ENCODE results near the gene GMIP.
"Not testable (repeated sequence)": the region's sequence is repeated elsewhere in the genome, so short reads cannot be mapped to it uniquely, and the experiment has no call there.

GMIP gene

DNA sequence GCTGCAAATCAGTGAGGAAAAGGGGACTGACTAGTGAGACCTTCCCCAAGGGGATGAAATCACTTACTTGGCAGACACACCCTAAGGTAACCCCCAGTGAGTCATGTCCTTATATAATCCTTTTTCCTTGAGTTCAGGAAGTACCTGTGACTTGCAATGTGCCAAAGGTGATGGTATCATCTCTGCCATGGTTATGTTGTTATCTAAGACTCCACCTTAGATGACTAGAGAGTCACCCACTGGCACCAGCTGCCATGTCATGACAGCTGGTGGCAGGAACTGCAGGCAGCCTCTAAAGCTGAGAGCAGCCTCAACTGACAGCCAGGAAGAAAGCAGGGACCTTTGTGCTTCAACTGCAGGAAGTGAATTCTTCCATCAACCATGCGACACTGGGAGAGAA is 37.4 kb downstream of the GMIP start:
- no peak for DNase-seq (ENCODE audit: low spot score)

DNA sequence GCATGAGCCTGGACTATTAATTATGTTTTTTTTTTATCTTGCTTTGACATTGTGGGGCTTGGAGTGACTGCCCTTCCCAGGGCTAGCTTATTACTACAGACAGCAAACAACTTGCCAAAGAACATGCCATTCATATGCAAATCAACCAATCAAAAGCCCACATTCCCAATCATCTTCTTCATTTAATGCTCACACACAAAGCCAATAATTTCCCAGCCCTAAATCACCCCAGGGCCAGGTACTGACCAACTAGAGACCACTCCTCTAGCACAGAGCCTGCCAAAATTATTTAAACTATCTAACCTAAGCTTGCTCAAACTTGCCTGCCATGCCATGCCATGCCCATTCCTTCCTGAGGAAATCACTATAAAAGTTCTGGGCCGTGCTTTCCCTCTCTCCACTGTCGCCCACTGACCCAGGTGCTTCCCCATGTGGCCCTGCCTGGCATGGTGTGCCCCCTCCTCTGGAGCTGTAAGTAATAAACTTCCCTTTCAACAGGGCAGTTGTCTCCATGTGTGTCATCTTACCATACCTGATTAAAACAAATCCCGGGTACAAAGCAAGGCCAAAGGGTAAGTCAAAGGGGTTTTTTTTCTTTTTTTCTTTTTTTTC is 40.6 kb downstream of the GMIP start:
- DNase-seq (ENCODE audit: low spot score) = no peak

DNA sequence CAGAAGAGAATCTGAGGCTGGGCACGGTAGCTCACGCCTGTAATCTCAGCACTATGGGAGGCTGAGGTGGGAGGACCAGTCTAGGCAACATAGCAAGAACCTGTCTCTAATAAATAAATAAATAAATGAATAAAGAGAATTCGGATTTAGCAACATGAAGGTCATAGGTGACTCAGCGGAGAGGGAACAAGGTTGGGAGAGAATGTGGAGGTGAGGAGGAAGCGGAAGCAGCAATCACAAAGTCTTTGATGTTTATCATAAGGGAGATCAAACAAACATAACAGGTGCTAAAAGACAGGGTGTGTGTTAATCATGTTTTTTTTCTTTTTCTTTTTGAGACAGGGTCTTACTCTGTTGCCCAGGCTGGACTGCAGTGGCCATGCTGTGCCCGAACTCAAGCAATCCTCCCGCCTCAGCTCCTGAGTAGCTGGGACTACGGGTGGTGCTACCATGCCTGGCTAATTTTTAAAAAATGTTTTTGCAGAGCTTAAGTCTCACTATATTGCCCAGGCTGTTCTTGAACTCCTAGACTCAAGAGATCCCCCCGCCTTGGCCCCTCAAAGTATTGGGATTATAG is 41.2 kb downstream of the GMIP start:
- no peak for DNase-seq (ENCODE audit: low spot score)

DNA sequence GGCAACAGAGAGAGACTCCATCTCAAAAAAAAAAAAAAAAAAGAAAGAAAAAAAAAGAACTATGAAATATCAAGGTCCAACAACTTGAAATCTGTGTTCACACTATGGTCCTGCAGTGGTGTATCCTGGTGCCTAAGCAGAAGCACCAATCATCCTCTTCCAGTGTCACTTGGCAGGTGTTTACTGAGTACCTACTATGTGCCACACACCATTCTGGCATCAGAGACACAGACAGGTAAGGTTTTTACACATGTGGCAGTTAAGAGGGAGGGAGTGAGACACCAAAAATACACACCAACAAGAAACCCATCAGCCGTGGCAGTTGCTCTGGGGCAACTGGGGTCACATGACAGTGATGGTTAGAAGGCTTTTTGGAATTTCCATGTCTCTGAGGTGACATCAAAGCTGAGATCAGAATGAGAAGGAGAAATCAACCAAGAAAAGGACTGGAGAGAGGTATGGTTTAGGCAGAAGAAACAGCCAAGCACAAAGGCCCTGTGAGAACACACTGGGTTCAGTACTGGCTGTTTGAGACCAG is 42.6 kb downstream of the GMIP start:
- DNase-seq (ENCODE audit: low spot score) = no peak

DNA sequence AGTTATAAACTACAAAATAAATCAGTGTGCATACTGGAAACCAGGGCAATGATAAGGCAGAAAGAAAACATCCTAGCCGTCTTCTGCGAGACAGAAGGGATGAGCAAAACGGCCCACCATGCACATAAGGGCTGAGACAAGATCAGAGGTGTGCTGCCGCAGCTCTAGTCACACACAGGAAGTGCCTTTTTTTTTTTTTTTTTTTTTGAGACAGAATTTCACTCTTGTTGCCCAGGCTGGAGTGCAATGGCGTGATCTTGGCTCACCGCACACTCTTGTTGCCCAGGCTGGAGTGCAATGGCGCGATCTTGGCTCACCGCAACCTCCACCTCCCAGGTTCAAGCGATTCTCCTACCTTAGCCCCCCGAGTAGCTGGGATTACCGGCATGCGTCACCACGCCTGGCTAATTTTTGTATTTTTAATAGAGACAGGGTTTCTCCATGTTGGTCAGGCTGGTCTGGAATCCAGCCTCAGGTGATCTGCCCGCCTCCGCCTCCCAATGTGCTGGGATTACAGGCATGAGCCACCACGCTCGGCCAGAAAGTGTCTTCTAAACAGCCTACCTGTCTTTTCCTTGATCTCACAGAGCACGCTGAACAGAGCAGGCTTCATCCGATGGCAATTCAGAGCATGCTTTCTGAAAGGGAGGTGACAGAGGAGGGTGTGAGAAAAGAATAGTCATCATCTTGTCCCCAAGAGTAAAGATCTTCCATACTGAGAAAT is 44.6 kb downstream of the GMIP start:
- DNase-seq (ENCODE audit: low spot score) = not testable (repeated sequence)

DNA sequence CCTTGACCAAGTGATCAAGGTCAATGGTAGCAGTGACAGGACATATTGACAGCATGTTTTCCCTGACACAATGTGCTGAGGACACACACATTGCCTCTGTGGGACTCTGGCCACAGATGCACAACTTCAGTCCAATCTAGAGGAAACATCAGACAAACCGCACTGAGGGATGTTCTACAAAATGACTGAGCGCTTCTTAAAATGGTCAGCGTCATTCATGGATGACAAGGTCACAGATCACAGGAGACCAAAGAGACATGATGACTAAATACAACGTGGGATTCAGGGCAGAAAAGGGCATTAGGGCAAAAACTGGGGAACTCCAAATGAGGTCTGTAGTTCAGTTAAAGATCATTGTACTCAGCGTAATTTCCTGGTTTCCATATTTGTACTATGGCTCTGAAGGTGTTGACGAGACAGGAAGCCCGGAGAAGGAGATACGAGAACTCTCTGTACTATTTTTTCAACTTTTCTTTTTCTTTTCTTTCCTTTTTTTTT is 45.6 kb downstream of the GMIP start:
- DNase-seq (ENCODE audit: low spot score) = no peak

DNA sequence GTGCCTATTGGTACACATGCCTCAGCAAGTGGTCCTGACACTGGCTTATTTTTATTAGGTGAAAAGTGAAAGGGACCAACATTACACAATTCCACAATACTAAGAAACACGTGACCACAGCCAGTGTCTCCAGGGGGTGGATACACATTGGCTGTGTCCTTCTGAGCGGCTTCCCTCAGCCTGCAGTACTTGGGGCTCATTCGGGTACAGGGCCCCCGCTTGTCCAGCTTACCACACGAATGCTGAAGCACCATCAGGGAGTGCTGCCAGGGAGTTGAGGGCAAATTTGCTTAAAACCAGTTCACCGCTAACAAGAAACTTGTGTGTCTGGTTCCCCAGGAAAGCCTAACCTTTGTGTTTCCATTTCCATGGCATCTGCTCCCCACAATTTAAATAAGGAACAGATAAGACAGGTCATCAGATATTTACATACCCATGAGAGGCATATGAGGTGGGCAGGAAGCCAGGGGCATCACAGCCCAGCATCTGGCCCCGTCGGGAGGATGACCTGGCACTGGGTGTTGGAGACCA is 48.2 kb downstream of the GMIP start:
- no peak for DNase-seq (ENCODE audit: low spot score)

DNA sequence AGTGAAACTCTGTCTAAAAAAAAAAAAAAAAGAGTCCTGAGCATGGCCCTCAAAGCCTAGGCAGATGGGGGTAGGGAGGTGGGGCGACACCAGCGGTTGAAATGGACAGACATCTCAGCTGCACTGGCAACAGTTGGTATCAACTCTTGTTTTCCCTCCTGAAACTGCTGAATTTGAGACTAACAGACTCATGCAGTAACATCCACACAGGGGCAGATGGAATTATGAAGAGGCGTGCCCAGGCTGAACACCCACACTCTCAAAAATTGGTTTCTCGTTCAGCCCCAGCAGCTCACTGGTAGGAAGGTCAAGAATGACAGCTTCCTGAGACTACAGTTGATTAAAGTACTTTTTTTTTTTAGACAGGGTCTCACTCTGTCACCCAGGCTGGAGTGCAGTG is 49.1 kb downstream of the GMIP start:
- no peak for DNase-seq (ENCODE audit: low spot score)

DNA sequence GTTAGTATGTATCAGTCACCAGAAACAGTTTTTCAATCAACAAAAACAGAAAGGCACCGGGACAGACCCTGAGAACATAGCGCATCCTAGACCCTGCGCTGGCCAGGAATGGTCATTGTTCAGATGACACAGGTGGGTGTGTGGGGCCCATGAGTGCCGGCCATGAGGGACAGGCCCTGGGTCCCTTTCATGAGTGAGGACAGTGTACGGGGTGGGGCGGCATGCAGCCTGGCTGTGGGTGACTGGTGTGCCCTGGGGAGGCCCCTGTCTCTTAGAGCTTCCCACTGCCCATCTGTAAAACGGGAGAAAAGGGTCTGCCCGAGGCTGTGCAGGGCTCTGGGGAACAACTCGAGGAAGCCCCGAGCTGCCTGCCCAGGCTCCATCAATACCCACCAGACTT is 50.8 kb downstream of the GMIP start:
- DNase-seq (ENCODE audit: low spot score) = no peak

DNA sequence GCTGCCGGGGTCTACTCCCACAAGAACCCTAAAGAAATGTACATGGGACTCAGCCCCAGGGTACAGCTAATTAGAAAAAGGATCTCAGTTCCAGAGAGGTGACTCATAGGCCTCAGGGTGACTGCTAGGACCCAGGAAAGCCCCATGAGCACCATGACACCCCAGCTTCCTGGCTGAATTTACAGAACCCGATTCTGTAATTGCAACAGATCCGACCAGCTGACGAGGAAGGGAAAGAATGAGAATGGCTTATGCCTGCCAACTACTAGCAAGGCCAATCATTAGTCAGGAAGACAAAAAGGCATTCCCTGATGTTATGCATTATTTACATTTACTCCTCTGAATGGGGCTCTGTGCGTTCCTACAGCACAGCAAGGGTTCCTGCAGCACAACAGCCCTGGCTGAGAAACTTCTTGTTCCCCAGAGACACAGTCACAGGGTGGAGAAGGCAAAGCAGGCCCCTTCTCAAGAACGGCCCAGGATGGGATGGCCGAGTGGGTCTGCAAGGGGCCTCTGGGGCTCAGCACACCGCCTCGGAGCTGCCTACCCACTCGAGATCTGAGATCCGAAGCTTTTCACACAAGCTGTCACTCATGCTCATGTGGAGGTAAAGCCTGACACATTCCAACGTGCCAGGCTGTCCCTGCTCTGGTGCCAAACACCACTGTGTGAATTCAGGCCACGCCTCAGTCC is 52.2 kb downstream of the GMIP start:
- DNase-seq (ENCODE audit: low spot score) = no peak

DNA sequence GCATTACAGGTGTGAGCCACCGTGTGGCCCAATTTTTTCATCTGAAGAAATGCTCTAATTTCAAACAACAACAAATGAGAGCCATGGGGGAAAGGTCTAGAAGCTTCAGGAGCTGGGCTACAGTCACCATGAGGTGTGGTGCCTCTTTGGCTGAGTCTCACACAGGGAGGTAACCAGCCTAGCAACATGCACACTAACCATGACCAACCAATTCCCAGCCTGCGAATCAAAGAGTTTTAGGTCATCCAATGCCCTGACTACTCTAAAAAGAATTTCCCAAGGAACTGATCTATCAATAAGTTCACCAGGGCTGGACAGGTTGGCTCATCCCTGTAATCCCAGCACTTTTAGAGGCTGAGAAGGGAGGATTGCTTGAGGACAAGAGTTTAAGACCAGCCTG is 54.9 kb downstream of the GMIP start:
- no peak for DNase-seq (ENCODE audit: low spot score)

DNA sequence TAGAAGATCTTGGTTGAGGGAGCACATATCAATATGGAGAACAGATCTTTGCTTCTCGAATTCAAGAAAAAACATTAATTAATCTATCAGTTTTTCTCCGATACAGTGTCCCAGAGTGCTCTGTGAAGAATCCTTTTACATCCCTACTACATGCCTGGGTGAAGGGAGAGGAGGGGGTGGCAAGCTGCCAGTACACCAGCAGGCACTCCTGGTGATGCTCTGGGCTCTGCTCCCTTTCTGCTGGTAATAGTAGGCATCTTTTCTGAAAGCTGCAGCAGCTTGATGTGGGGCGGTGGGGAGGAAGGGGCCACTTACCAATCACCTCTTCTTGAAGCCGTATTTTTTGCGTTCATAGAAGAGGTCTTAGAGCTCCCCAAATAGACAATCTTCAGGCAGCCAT is 55.7 kb downstream of the GMIP start:
- DNase-seq (ENCODE audit: low spot score) = no peak

DNA sequence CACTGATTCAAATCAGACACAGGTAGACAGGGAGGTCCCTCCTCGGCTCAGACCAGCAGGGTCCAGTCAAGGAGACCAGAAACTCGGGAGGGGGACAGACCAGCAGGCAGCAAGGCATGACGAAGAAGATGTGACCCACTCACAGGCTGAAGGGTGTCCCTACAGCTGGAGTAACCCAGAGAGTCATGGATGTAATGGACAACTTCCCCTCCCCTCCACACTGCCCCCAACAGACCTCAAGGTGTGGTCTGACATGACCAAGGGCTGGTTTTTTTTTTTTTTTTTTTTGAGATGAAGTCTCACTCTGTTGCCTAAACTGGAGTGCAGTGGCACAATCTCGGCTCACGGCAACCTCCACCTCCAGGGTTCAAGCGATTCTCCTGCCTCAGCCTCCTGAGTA is 59.1 kb downstream of the GMIP start:
- DNase-seq (ENCODE audit: low spot score) = no peak

DNA sequence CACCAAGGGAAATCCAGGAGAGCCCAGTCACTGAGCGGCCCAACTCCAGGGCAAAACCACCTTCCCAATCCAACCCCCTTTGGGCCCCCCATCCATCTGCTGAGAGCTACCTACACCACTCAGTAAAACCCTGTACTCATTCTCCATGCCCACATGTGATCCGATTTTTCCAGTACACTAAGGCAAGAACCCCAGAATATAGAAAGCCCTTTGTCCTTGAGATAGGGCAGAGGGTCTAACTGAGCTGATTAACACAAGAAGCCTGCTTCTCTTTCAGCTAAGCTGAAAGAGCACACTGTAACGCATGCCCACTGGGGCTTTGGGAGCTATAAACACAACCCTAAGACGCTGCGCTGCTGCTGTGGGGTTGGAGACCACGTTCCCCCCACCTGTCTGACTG is 61.0 kb downstream of the GMIP start:
- DNase-seq (ENCODE audit: low spot score) = no peak

DNA sequence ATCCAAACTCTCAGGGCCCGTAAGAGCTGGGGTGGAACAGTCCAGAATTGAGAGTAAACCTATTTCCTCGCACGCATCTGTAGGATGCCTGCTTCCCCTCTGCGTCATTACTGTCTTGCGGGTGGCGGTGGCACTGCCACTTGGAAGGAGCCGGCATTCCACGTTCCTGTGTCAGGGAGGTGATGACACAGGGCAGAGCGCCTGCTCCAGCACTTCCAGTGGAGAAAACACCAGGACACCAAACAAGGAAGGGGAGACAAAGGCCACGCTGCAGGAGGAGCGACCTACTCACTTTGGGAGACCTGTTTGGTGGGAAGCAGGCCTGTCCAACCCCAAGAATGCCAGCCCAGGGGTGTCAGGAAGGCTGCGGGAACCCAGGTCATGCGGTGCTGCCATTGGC is 62.1 kb downstream of the GMIP start:
- no peak for DNase-seq (ENCODE audit: low spot score)

DNA sequence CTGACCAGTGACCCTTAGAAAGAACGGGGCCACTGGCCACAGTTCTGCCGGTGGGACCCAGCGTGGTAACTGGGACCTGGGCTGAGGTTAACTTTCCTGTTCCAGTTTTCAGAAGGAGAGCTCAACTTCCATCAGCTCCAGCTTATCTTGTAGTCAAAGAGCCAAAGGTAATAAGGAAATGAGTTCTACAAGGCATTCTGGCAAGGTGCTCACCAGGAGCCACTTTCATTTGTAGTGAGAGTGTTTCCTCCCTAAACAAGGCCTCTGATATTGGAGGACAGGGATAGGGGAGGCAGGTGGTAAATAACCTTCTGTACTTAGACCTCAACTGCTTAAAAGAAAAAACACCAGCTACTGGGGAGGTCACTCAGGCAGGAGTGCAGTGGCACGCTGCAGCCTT is 63.0 kb downstream of the GMIP start:
- DNase-seq (ENCODE audit: low spot score) = no peak

DNA sequence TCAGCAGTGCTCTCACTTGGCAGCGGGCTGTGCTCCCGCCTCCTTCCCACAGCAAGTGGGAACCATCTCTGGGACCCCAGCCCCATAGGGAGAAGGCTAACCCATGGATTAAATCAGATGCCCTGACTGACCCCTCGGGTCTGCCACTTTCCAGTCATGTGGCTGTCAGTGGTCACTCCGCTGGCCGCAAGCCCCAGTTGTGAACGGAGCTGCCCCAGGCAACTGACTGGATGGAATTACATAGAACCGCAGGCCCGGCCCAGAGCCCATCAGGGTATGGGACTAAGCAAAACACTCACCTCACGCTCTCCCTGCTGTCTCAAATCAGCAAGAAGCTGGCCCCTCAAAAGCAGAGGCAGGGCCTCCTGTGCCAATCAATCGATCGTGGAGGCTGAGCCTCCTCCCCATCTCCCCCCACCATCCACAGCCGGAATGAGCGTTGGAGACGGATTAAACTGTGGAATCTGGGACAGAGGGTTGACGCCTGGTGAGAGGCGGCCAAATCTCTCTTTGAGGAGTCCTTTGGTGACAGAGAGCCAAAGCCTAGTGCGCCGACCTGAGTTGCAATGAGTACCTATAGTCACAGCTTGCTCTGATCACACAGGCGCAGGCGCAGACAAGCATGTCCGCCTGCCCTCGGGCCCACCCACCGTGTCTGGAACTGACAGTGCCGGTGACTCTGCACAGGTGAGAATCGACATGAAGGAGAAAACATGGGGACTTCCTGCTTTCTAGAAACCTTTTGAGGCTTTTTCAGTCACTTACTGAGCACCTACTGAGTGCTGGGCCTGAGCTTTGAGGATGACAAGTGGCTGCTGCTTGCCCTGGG is 63.7 kb downstream of the GMIP start:
- DNase-seq (ENCODE audit: low spot score) = no peak
